ENCODE results near the gene NHERF2. TPM values are rescaled to one million over a fixed set of nuclear protein-coding genes. Genes with fewer than 3 reads are reported as not detected.

The NHERF2 gene
- total and polyA plus RNA-seq, 2 experiments from 2014 or later = 12.0 to 16.5 TPM

DNA sequence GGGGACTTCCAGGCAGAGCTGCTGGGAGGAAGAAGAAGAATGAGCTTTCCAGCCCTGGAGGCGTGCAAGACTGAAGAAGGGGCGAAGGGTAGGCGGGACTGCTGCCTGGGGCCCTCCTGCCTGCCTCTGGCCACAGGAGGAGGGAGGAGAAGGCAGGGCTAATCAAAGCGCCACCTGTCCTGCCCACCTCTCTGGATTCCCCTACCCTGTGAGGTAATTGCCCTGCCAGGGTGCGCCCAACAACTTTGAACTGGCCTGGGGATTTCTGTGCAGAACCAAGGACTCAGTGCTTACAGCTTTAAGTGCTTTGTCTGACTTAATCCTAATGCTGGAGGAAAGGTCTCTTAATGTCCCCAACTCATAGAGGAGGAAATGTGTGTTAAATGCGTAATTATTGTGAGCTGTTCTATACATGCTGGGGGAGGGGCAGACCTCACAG lies 45.3 kb upstream of the NHERF2 start, which contains the start of gene NOXO1:
TSS of gene NOXO1 (minus strand) at position 72 of the 439 bp plus-strand sequence. CDS start 290 bp downstream, outside the sequence.
- Mint-ChIP-seq H3K36me3 (ENCODE audit: low read depth) (peaks cover 14% of the 10 kb centered on the region), H3K27me3 (ENCODE audit: insufficient read depth, low read depth, poor library complexity) (peaks cover 48% of the 10 kb centered on the region), H3K9me3 (no peaks in the 10 kb centered on the region), H3K4me3 (peak within 1 kb of the TSS; percentile 68), H3K4me1 (peaks cover 23% of the 10 kb centered on the region), H3K27ac (no peak within 1 kb of the TSS)
- TF ChIP-seq EZH2 (IDR thresholded peaks at IDR 0.05; ENCODE audit: low read depth, unreplicated experiment) (peak; percentile 14), NANOG (IDR thresholded peaks at IDR 0.05; ENCODE audit: borderline replicate concordance) (no peak)
- TF ChIP-seq, protein P1, sequence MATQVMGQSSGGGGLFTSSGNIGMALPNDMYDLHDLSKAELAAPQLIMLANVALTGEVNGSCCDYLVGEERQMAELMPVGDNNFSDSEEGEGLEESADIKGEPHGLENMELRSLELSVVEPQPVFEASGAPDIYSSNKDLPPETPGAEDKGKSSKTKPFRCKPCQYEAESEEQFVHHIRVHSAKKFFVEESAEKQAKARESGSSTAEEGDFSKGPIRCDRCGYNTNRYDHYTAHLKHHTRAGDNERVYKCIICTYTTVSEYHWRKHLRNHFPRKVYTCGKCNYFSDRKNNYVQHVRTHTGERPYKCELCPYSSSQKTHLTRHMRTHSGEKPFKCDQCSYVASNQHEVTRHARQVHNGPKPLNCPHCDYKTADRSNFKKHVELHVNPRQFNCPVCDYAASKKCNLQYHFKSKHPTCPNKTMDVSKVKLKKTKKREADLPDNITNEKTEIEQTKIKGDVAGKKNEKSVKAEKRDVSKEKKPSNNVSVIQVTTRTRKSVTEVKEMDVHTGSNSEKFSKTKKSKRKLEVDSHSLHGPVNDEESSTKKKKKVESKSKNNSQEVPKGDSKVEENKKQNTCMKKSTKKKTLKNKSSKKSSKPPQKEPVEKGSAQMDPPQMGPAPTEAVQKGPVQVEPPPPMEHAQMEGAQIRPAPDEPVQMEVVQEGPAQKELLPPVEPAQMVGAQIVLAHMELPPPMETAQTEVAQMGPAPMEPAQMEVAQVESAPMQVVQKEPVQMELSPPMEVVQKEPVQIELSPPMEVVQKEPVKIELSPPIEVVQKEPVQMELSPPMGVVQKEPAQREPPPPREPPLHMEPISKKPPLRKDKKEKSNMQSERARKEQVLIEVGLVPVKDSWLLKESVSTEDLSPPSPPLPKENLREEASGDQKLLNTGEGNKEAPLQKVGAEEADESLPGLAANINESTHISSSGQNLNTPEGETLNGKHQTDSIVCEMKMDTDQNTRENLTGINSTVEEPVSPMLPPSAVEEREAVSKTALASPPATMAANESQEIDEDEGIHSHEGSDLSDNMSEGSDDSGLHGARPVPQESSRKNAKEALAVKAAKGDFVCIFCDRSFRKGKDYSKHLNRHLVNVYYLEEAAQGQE (IDR thresholded peaks at IDR 0.05; ENCODE audit: unreplicated experiment) = no peak
- TF ChIP-seq, protein P2, sequence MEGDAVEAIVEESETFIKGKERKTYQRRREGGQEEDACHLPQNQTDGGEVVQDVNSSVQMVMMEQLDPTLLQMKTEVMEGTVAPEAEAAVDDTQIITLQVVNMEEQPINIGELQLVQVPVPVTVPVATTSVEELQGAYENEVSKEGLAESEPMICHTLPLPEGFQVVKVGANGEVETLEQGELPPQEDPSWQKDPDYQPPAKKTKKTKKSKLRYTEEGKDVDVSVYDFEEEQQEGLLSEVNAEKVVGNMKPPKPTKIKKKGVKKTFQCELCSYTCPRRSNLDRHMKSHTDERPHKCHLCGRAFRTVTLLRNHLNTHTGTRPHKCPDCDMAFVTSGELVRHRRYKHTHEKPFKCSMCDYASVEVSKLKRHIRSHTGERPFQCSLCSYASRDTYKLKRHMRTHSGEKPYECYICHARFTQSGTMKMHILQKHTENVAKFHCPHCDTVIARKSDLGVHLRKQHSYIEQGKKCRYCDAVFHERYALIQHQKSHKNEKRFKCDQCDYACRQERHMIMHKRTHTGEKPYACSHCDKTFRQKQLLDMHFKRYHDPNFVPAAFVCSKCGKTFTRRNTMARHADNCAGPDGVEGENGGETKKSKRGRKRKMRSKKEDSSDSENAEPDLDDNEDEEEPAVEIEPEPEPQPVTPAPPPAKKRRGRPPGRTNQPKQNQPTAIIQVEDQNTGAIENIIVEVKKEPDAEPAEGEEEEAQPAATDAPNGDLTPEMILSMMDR (conservative IDR thresholded peaks at IDR 0.05; ENCODE audit: low read depth in 2 of 2) = no peak
- H4K20me1 ChIP-seq (replicated peaks; ENCODE audit: insufficient read depth) = no peaks in the 10 kb centered on the region; the same call in none of the 2 replicates
- H3K79me2 ChIP-seq (replicated peaks; ENCODE audit: insufficient read depth) = peaks cover 4% of the 10 kb centered on the region; the same call in 1 of the 2 replicates
- H3K4me3 ChIP-seq = peak within 1 kb of the TSS; percentile 68
- no peaks in the 10 kb centered on the region for H3K9me2 ChIP-seq (ENCODE audit: insufficient read depth)
- H3K4me2 ChIP-seq = peak within 1 kb of the TSS; percentile 89
- H3K4me1 ChIP-seq (ENCODE audit: insufficient read depth) = peaks cover 21% of the 10 kb centered on the region
- ATAC-seq (no peak), DNase-seq (ENCODE audit: low spot score) (no peak)
- H3K36me3 ChIP-seq (ENCODE audit: insufficient read depth) = no peaks in the 10 kb centered on the region
- H2AFZ ChIP-seq = 0 out of 2 replicates have a peak within 1 kb of the TSS, but pooled peaks have one; percentile 38
- peaks cover 34% of the 10 kb centered on the region for H3F3A ChIP-seq (replicated peaks; ENCODE audit: low read depth)
- no peak within 1 kb of the TSS for H3K27ac ChIP-seq (ENCODE audit: low read depth)
- peaks cover 36% of the 10 kb centered on the region for H3K27me3 ChIP-seq (ENCODE audit: insufficient read depth)

DNA sequence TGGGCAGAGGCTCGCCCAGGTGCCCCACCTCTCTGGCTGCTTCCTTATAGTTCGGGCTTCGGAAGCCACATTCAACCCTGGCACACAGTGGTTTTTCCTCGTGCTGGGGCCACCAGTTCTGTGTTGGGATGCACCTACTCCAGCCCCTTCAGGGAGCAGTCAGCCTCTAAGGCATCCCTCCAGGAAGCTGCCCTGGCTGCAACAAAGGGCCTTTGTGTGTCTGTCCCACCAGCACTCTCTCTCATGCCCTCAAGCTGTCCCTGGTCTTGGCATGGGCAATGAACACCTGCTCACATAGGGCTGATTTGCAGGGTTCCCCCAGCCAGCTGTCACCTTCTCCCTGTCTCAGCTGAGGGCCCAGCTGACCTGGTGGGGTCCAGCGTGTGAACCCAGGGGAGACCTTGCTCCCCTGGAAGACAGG lies 44.7 kb upstream of the NHERF2 start:
- H3K36me3 Mint-ChIP-seq (ENCODE audit: low read depth) = peaks cover 17% of the 10 kb centered on the region
- TF ChIP-seq, protein P3, sequence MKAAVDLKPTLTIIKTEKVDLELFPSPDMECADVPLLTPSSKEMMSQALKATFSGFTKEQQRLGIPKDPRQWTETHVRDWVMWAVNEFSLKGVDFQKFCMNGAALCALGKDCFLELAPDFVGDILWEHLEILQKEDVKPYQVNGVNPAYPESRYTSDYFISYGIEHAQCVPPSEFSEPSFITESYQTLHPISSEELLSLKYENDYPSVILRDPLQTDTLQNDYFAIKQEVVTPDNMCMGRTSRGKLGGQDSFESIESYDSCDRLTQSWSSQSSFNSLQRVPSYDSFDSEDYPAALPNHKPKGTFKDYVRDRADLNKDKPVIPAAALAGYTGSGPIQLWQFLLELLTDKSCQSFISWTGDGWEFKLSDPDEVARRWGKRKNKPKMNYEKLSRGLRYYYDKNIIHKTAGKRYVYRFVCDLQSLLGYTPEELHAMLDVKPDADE (IDR thresholded peaks at IDR 0.05) = no peak
- Histone ChIP-seq H3K79me2 (replicated peaks; ENCODE audit: insufficient read depth) (peaks cover 4% of the 10 kb centered on the region; the same call in 1 of the 2 replicates), H3K27ac (ENCODE audit: low read depth) (no peak overlapping the region), H3F3A (replicated peaks; ENCODE audit: low read depth) (peaks cover 34% of the 10 kb centered on the region), H2AFZ (no peak overlapping the region), H3K4me2 (no peak overlapping the region), H3K27me3 (ENCODE audit: insufficient read depth) (peaks cover 36% of the 10 kb centered on the region), H3K4me3 (no peak overlapping the region), H3K36me3 (ENCODE audit: insufficient read depth) (no peaks in the 10 kb centered on the region), H3K4me1 (ENCODE audit: insufficient read depth) (peaks cover 21% of the 10 kb centered on the region), H4K20me1 (replicated peaks; ENCODE audit: insufficient read depth) (no peaks in the 10 kb centered on the region; the same call in none of the 2 replicates), H3K9me2 (ENCODE audit: insufficient read depth) (no peaks in the 10 kb centered on the region)
- no peak overlapping the region for H3K27ac Mint-ChIP-seq
- DNase-seq (ENCODE audit: low spot score) (no peak), ATAC-seq (no peak)
- H3K4me1 Mint-ChIP-seq = peaks cover 23% of the 10 kb centered on the region
- peaks cover 54% of the 10 kb centered on the region for H3K27me3 Mint-ChIP-seq (ENCODE audit: insufficient read depth, low read depth, poor library complexity)
- no peak overlapping the region; the same call in 2 of the 3 replicates for H3K4me3 Mint-ChIP-seq
- H3K9me3 Mint-ChIP-seq = no peaks in the 10 kb centered on the region
